GM19468 (cell line): ENCODE data around the gene BCL2A1.

ENCODE experiments used
- ATAC-seq: cut with Tn5 transposase; IDR thresholded peaks from one replicate; pipeline ENCODE4 v1.9.1; 2021; ENCODE audit warnings: mild to moderate bottlenecking, moderate library complexity, moderate number of reproducible peaks; ENCODE audit not compliant: unreplicated experiment; ENCODE audit errors: extremely low read depth

Gene BCL2A1

GRCh38 chr15:79990280-79990996 lies 19.4 kb upstream of the BCL2A1 start:
- no peak for ATAC-seq

DNA sequence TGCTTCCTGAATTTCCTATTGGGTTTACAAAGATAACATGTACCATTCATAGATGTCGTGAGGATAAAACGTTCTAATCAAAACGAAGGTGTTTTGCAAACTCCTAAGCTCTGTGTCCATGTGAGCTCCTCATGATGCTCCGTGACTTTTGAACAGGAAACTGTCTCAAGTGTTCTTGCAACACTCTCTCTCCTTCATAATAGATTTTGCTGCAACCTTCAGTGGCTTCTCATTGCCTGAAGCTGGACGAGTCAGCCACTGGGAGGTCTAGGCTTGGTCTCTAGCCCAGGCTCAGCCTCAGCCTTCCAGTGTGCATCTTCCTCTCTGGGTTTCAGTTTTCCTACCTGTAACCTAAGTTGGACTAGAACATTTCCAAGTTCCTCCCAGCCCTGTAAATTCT lies 18.7 kb upstream of the BCL2A1 start:
- no peak for ATAC-seq

DNA sequence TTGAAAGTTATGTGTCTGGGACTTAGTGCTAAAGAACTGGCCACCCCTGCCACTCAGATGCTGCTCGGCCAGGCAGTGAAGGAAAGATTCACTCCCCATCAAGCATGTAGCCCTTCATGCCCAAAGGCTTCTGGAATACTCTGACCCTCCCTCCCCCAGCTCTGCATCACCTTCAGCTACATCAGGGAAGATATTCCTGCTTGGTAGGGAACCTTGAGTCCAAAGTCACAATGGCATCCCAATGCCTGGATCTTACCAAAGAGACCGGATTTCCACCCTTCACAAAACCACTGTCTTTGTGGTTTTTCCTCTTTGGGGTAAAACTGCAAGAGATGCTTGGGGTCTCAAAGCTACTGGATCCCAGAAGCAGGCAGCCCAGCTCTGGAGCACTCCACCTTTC lies 18.2 kb upstream of the BCL2A1 start:
- ATAC-seq, result no peak

DNA sequence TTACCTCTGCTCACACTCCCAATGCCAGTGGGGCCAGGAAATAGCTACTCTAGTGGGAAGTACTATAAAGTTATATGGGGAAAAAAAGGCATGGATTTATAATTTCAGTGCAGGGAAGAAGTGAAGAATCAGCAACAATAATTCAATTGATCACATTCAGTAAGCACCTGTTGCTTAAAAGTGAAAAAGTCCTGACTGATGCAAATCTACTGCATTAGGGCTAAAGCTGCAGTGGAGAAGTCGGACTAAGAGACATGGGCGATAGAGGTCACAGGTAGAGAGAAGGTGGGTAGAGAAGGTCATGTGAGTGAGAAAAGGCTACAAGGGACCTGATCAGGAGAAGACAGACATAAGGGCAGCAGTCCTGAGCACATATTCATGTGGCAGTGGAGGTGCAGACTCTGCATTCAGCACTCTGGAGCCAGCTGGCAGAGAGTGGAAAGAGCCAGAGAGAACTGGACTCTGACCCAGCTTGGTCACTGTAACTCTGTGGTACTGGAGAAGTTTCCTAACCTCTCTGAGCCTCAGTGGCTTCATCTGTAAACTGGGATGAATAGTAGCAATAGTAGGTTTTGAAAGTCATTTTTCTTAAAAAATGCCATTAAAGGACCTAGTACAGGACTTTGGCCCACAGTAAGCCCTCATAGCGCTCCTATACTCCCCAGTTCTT lies 17.6 kb upstream of the BCL2A1 start:
- ATAC-seq, result no peak

- no peak for ATAC-seq
Observed at GRCh38 chr15:79987969-79988368, 17.0 kb upstream of the BCL2A1 start.

GRCh38 chr15:79987569-79987955 lies 16.6 kb upstream of the BCL2A1 start:
- no peak for ATAC-seq

DNA sequence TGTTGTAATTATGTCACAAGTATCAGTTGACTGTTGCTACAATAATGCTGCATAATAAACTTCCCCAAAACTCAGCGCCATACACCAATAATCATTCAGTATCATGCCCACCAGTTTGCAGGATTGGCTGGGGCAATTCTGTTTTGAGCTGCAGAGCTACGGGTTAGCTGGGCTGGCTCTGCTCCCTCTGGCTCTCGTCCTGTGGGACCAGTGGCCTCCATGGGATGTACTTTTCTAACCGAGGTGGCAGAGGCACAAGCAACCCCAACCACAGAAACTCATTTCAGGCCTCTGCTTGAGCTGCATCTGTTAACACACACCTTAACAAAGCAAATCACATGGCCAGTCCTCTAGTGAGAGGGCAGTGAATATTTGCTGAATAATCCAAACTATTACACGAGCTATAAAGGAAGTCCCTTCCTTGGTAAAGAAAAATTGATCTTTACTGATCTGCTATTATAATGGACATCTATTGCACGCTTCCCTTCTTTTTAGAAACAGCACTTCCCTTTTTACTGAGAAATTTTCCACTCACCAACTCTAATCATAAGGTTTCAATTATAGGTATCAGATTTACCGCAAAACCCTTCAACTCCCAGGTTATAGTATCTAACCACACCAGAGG lies 10.9 kb upstream of the BCL2A1 start:
- no peak for ATAC-seq

DNA sequence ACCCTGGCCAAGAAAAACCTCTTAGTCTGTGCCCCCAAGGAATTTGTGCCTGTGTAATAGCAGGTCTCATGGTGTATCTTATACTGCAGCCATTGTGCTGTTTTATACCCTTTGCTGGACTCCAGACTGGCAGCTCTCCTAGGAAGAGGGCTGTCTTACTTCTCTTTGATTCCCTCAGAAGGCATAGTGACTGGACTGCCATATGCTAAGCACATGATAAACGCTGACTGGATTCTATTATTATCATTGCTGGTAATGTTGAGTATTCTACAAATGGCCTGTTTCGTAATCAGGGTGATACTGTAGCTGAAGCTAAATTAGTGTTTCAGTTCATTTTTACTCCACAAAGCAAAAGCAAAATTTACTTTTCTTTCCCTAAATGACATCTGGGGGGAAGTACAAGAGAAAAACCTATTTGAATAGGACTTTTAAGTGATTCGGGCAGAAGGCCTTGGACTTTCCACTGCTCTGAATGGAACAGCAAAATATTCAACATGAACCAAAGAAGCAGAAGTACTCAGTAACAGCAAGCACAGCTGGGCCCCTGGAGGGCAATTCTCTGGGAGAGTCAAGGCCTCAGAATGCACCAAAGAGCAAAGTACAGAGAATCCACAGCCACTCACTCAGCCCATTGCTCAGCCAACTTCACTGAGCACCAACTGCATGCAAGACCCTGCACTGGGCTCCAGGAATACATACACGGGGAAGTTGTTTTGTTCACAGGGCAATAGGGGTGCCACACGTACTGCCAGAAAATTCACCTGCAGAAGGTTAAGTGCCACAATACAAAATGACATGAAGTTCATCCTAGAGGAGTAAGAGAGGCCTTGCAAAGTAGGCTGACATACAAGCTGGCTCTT lies 7.9 kb upstream of the BCL2A1 start:
- peak; percentile 62 for ATAC-seq

GRCh38 chr15:79978260-79978654 lies 7.3 kb upstream of the BCL2A1 start:
- no peak for ATAC-seq

GRCh38 chr15:79977431-79978054 lies 6.5 kb upstream of the BCL2A1 start:
- ATAC-seq, result no peak

- no peak for ATAC-seq
Observed at GRCh38 chr15:79973456-79974195, 2.6 kb upstream of the BCL2A1 start.

DNA sequence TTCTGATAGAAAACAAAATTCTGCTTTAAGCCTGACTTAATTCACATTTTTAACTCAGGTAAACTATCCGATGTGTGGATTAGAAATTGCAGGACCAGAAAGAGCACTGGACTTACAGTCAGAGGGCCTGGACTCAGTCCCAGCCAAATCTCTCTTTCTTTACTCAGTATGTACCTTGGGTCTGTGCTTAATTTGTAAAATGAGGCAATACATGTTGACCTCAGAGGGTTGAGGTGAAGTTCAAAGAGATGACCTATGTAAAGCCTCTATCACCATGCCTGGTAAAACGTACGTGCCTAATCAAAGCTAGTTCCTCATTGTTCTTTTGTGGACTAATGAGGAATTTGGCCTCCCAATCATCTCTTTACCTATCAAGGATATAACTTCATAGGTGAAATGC lies 1.9 kb upstream of the BCL2A1 start:
- ATAC-seq, result no peak

DNA sequence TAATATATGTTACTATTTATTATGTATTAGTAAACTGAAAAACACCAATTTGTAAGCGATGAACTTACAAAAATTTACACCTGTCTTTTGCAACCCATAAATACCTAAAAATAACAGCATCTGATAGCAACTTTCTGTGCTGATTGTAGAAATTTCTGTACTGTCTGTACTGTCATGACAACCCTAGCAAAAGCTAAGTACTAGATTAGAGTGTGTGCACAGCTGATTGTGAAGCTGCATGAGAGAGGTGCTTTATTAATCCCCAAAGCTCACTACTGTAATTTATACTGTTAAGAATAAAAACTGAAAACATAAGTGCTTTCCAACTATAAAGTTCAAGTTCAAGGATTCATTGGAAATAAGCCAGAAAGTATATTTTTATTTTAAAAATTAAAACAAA lies 815 bp downstream of the BCL2A1 start:
- no peak for ATAC-seq

GRCh38 chr15:79969146-79969545 lies 1.9 kb downstream of the BCL2A1 start:
- no peak for ATAC-seq

DNA sequence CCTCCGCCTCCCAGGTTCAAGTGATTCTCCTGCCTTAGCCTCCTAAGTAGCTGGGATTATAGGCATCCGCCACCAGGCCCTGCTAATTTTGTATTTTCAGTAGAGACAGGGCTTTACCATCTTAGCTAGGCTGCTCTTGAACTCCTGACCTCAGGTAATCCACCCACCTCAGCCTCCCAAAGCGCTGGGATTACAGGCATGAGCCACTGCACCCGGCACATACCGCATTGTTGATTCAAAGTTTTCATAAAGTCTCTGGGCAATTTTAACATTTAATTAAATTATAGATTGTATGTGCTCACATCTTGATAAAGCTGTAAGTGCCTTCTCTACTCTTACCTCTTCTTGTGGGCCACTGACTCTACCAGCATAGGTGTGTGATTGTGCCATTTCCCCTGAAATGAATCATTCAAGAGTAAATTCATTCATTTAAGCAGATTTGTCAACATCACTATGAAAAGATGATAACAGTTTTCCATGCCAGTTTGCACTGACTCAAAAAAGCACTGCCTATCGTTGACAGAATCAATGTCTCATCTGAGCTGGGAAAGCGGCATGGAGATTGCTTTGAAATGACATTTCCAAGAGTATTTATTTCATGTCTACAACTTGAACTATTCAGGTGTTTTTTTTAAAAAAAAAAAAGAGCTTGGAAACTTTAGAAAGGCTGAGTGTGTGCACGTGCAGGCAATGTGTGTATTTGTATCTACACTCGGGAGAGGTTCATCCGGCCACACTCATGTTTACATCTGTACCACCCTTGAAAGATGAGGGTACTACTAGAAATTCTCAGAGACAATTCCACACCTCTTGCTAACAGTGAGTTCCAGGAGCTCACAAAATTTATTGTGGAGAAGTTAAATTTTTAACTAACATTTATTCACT lies 3.5 kb downstream of the BCL2A1 start:
- no peak for ATAC-seq

- no peak for ATAC-seq
Observed at GRCh38 chr15:79966634-79967297, 4.2 kb downstream of the BCL2A1 start.

GRCh38 chr15:79965846-79966630 lies 5.0 kb downstream of the BCL2A1 start:
- no peak for ATAC-seq
